GM12864 (cell line): ENCODE data around the gene RNPEPL1.

Experiments used
- DNase-seq: peaks from one replicate; pipeline ENCODE4 v3.0.0-alpha.2; 2011; ENCODE audit warnings: low read depth
- H3K4me3 ChIP-seq: 2 replicates; pipeline ENCODE4 v1.5.1; 2011; ENCODE audit warnings: mild to moderate bottlenecking, low read depth, low read length, control low read depth
- CTCF ChIP-seq: IDR thresholded peaks from 2 replicates; pipeline ENCODE4 v1.5.1; 2011; ENCODE audit warnings: low read depth, mild to moderate bottlenecking, moderate library complexity, low read length, control low read depth, inconsistent platforms; ENCODE audit errors: missing control alignments

RNPEPL1 gene

GRCh38 chr2:240597054-240597418, 28.8 kb downstream of the RNPEPL1 start:
- no peak for DNase-seq
- H3K4me3 ChIP-seq = no peak overlapping the region
- no peak for TF ChIP-seq CTCF

GRCh38 chr2:240597419-240598181, 29.3 kb downstream of the RNPEPL1 start:
- no peak overlapping the region for H3K4me3 ChIP-seq
- no peak for DNase-seq
- no peak for TF ChIP-seq CTCF

DNA sequence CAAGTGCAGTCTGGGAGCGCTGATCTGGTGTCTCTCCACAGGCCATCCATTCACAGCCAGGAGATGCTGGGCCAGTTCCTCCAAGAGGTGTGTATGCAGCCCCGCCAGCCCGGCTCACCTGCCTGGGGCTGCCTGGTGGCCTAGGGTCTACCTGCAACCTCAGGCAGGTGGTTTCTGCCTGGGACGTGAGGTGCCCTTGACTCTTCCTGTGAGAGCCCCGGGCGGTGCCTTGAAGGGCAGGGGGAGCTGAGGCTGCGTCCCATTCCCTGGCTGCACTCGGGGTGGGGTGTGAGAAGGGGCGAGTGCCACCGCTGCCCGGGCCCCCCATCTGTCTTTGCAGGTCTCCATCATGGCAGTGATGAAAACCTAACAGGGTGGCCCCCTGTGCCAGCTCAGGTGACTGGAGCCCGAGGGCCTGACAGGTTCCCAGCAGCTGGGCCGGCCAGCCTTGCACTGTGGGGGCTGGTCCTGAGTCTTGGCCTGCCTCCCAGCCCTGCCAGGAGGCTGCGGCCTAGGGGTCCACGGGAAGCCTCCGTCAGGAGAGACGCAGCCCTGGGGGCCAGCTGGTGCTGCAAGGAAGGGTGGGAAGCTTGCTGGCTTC, 30.1 kb downstream of the RNPEPL1 start:
- TF ChIP-seq CTCF = no peak
- no peak overlapping the region for H3K4me3 ChIP-seq
- no peak for DNase-seq

DNA sequence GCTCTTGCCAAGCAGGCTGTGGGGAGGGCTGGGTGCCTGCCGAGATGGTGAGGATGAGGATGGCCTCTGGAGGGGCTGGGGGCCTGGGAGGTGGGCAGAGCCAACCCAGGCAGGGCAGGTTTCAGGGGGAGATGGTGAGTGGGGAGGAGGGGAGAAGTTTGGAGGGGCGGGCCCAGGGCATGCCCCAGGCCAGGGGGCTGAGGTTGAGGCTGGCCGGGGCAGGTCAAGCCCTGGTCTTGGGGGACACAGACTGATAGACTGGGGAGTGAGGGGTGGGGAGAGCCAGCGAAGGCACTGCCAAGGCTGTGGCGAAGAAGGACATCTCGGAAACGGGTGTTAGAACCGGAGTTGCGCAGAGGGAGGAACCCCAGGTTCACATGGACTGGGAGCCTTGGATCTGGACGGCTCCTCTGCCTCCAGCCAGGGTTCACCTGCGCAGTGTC, 30.9 kb downstream of the RNPEPL1 start:
- no peak for TF ChIP-seq CTCF
- H3K4me3 ChIP-seq = no peak overlapping the region
- no peak for DNase-seq

- no peak overlapping the region for H3K4me3 ChIP-seq
- no peak for DNase-seq
- TF ChIP-seq CTCF = no peak
These were observed 32.2 kb downstream of the RNPEPL1 start for GRCh38 chr2:240600451-240600961.

DNA sequence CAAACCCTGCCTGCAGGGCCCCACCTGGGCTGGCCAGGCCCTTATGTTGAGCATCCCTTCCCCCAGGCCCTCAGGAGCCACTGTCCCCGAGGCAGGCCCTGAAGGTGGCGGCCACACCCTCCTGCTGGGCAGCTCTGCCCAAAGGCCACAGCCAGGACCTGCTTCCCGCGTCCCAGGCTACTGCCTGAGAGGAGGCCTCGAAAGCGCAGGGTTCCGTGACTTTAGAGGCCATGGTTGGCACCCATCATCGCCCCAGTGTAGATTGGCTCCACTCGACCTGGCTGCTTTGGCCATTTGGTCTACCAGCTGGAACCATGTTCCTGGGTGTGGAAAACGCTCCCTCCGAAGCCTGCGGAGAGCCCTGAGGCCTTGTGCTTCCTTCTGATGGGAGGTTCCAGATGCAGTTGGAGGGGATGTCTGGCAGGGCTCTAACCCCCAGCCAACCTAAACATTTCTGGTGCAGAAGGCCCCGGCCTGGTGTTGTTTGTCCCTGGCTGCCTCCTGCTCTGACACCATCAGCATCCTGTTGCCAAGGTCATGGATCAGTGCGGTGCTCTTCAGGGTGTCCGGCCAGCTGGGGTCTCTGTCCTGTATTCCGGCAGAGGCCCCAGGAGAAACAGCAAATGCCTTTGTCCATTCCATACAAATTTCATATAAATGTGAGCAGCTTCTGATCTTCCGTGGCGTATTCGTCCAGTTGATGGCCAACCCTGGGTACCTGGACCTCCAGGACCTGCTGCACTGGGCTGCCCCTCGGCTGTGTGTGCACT, 33.0 kb downstream of the RNPEPL1 start:
- no peak for TF ChIP-seq CTCF
- H3K4me3 ChIP-seq = no peak overlapping the region
- no peak for DNase-seq
